Endodermal cell (in vitro differentiated cells): ENCODE results near the gene SCT. TPM values are rescaled to one million over a fixed set of nuclear protein-coding genes. Genes with fewer than 3 reads are reported as not detected.

Experiments
- DNase-seq: peaks from one replicate; pipeline ENCODE4 v3.0.0-alpha.2; 2017
- H3K27ac ChIP-seq: 2 replicates; pipeline ENCODE4 v1.5.1; 2013; ENCODE audit warnings: mild to moderate bottlenecking, low read depth, low read length, moderate library complexity
- H3K27me3 ChIP-seq: 2 replicates; pipeline ENCODE4 v1.6.1; 2013; ENCODE audit warnings: mild to moderate bottlenecking, low read length, moderate library complexity; ENCODE audit not compliant: insufficient read depth, control insufficient read depth, poor library complexity, severe bottlenecking
- H3K36me3 ChIP-seq: 2 replicates; pipeline ENCODE4 v1.7.0; 2013; ENCODE audit warnings: mild to moderate bottlenecking, low read length, moderate library complexity; ENCODE audit not compliant: control insufficient read depth, insufficient read depth
- H3K4me1 ChIP-seq: one replicate; pipeline ENCODE4 v1.7.0; 2013; ENCODE audit warnings: low read length; ENCODE audit not compliant: control insufficient read depth, insufficient read depth
- H3K4me3 ChIP-seq: 2 replicates; pipeline ENCODE4 v1.5.1; 2013; ENCODE audit warnings: mild to moderate bottlenecking, low read length, moderate library complexity
- H3K9ac ChIP-seq: 2 replicates; pipeline ENCODE4 v1.6.1; 2013; ENCODE audit warnings: mild to moderate bottlenecking, low read length, moderate library complexity; ENCODE audit not compliant: poor library complexity, severe bottlenecking; ENCODE audit errors: extremely low read depth
- H3K9me3 ChIP-seq: 2 replicates; pipeline ENCODE4 v1.6.1; 2013; ENCODE audit warnings: mild to moderate bottlenecking, low read length, moderate library complexity; ENCODE audit not compliant: control insufficient read depth
- H3K27ac Mint-ChIP-seq: 2 replicates; pipeline ENCODE4 v1.8.0; 2020; ENCODE audit warnings: mixed read lengths
- H3K27me3 Mint-ChIP-seq: 2 replicates; pipeline ENCODE4 v1.8.0; 2021; ENCODE audit warnings: mild to moderate bottlenecking, mixed read lengths; ENCODE audit not compliant: insufficient read depth
- H3K36me3 Mint-ChIP-seq: 2 replicates; pipeline ENCODE4 v1.8.0; 2020; ENCODE audit warnings: low read depth, mixed read lengths
- H3K4me1 Mint-ChIP-seq: 2 replicates; pipeline ENCODE4 v1.8.0; 2020; ENCODE audit warnings: mixed read lengths
- H3K4me3 Mint-ChIP-seq: 2 replicates; pipeline ENCODE4 v1.8.0; 2020; ENCODE audit warnings: mild to moderate bottlenecking, moderate library complexity, mixed read lengths
- H3K9me3 Mint-ChIP-seq: 2 replicates; pipeline ENCODE4 v1.8.0; 2020; ENCODE audit warnings: mild to moderate bottlenecking, mixed read lengths
- CTCF ChIP-seq: fragments of 200-600 bp; sonication (generic); conservative IDR thresholded peaks from 2 replicates; pipeline ENCODE4 v1.5.0; 2021; ENCODE audit warnings: antibody characterized with exemption, mild to moderate bottlenecking
- WGBS, 2 experiments: methylation state at CpG; one replicate each; pipeline versions ENCODE4 v1.1.5 to v1.1.7; 2013; ENCODE audit warnings: missing lambda C conversion rate in 2 of 2, mixed read lengths in 1 of 2; ENCODE audit not compliant: insufficient coverage in 1 of 2, insufficient read length in 1 of 2; 5-methylcytosine and 5-hydroxymethylcytosine counted together
- total RNA-seq, 2 donors: library from RNA; stranded (reverse); fragmentation: NEBNext Ultra II Directional in 1 of 2; extraction: Animal tissue kit (Norgen Biotek cat#: 25700) in 1 of 2; gene quantifications; 2 replicates in 1 of 2; 3 replicates in 1 of 2; pipeline ENCODE4 v1.2.1, GENCODE V29; 2021

Gene SCT
- total RNA-seq, 2 donors from 2014 or later = 3.9 to 6.1 TPM

GRCh38 chr11:619628-620050, 7.3 kb downstream of the SCT start:
- H3K4me3 ChIP-seq = no peak overlapping the region
- Mint-ChIP-seq H3K27ac (no peak overlapping the region), H3K27me3 (no peaks in the 10 kb centered on the region), H3K4me3 (no peak overlapping the region), H3K9me3 (no peaks in the 10 kb centered on the region), H3K4me1 (no peaks in the 10 kb centered on the region), H3K36me3 (peaks cover 3% of the 10 kb centered on the region)
- H3K4me1 ChIP-seq = no peaks in the 10 kb centered on the region
- no peaks in the 10 kb centered on the region for H3K27me3 ChIP-seq
- H3K9me3 ChIP-seq = no peaks in the 10 kb centered on the region
- no peak overlapping the region for H3K9ac ChIP-seq
- H3K27ac ChIP-seq = no peak overlapping the region
- H3K36me3 ChIP-seq = no peaks in the 10 kb centered on the region
- no peak for TF ChIP-seq CTCF
- WGBS, 2 experiments = 94 to 97% methylated on average over 6 to 18 of the region's 22 CpGs
- no peak for DNase-seq

- TF ChIP-seq CTCF = no peak
- H3K9me3 ChIP-seq = no peaks in the 10 kb centered on the region
- no peak overlapping the region for H3K4me3 ChIP-seq
- Mint-ChIP-seq H3K27ac (no peak overlapping the region), H3K36me3 (peaks cover 3% of the 10 kb centered on the region), H3K27me3 (no peaks in the 10 kb centered on the region), H3K4me3 (no peak overlapping the region), H3K4me1 (no peaks in the 10 kb centered on the region), H3K9me3 (no peaks in the 10 kb centered on the region)
- no peak for DNase-seq
- H3K4me1 ChIP-seq = no peaks in the 10 kb centered on the region
- no peaks in the 10 kb centered on the region for H3K27me3 ChIP-seq
- H3K9ac ChIP-seq = no peak overlapping the region
- WGBS, 2 experiments = 95 to 98% methylated on average over 7 to 23 of the region's 24 CpGs
- peaks cover 4% of the 10 kb centered on the region for H3K36me3 ChIP-seq
- no peak overlapping the region for H3K27ac ChIP-seq
These were observed 7.9 kb downstream of the SCT start for GRCh38 chr11:618856-619627.

- TF ChIP-seq CTCF = no peak
- Histone ChIP-seq H3K27me3 (no peaks in the 10 kb centered on the region), H3K27ac (no peak overlapping the region), H3K9me3 (no peaks in the 10 kb centered on the region), H3K4me1 (no peaks in the 10 kb centered on the region), H3K4me3 (no peak overlapping the region), H3K9ac (no peak overlapping the region), H3K36me3 (peaks cover 6% of the 10 kb centered on the region)
- H3K9me3 Mint-ChIP-seq = no peaks in the 10 kb centered on the region
- DNase-seq = no peak
- H3K36me3 Mint-ChIP-seq = peaks cover 2% of the 10 kb centered on the region
- no peak overlapping the region for H3K4me3 Mint-ChIP-seq
- H3K4me1 Mint-ChIP-seq = no peaks in the 10 kb centered on the region
- 95 to 97% methylated on average over 24 to 25 of the region's 25 CpGs for WGBS, 2 experiments
- H3K27me3 Mint-ChIP-seq = no peaks in the 10 kb centered on the region
- H3K27ac Mint-ChIP-seq = no peak overlapping the region
These were observed 8.9 kb downstream of the SCT start for GRCh38 chr11:617912-618682.
